Measurements from ENCODE around the gene CCN5. TPM values are rescaled to one million over a fixed set of nuclear protein-coding genes. Genes with fewer than 3 reads are reported as not detected.

The CCN5 gene
- total and polyA plus RNA-seq, 2 of the 13 experiments (the other 11 are each of a cell fraction or from before 2014, with no cell fraction given), result 0.12 TPM; not detected in 1

DNA sequence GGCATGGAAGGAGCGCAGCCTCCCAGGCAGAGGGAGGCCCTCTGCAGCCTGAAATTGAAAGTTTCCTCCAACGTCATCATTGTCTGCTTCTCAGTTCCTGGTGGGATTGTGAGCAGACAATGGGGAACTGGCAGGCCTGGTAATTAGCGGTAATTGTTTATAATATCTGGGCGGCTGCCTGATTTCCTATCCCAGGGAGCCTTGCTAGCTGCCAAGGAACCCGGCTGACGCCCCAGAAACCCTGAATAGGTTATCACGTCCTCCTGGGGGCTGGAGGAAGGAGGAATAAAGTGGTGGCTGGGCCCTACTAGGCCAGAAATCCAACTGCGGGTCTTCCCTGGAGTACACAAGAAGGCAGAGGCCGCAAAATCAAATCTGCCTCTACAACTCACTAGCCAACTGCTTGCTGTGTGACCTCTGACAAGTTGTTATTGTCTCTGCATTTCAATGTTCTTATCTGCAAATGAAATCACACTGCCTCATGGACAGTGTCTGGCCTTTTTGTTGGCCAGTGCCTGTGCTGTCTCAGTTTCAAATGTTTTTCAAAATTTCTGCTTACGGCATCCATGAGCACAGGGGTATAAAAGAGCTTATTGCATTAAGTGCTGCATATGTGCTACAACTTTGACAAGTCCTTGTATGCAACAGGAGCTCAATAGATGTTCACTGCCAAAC, 47.4 kb downstream of the CCN5 start:
- H3K27ac ChIP-seq (ENCODE audit: extremely low read length, insufficient read depth, low read length), result no peak overlapping the region
- TF ChIP-seq ZNF747 (CRISPR knock-in tag; IDR thresholded peaks at IDR 0.05; ENCODE audit: borderline replicate concordance) (no peak), ZNF274 (CRISPR knock-in tag; IDR thresholded peaks at IDR 0.05) (no peak), CHD4 (IDR thresholded peaks at IDR 0.05; ENCODE audit: borderline replicate concordance, low read length) (no peak), ZNF337 (CRISPR knock-in tag; IDR thresholded peaks at IDR 0.05; ENCODE audit: borderline replicate concordance, low read depth) (no peak), RBAK (CRISPR knock-in tag; IDR thresholded peaks at IDR 0.05) (no peak), REL (CRISPR knock-in tag; conservative IDR thresholded peaks at IDR 0.05) (no peak), SYNCRIP (IDR thresholded peaks at IDR 0.05; ENCODE audit: insufficient read depth, low read depth, low read length) (no peak), RNF2 (conservative IDR thresholded peaks at IDR 0.05; ENCODE audit: low read depth) (no peak), ZFP1 (CRISPR knock-in tag; IDR thresholded peaks at IDR 0.05) (no peak), ELF4 (CRISPR knock-in tag; IDR thresholded peaks at IDR 0.05; ENCODE audit: borderline replicate concordance) (no peak), DR1 (CRISPR knock-in tag; IDR thresholded peaks at IDR 0.05) (no peak), ZNF780A (CRISPR knock-in tag; IDR thresholded peaks at IDR 0.05) (no peak), KDM4B (CRISPR knock-in tag; IDR thresholded peaks at IDR 0.05) (no peak), HES4 (CRISPR knock-in tag; IDR thresholded peaks at IDR 0.05; ENCODE audit: borderline replicate concordance) (no peak), SIX1 (CRISPR knock-in tag; IDR thresholded peaks at IDR 0.05; ENCODE audit: borderline replicate concordance) (no peak)
- TF ChIP-seq, protein P1, sequence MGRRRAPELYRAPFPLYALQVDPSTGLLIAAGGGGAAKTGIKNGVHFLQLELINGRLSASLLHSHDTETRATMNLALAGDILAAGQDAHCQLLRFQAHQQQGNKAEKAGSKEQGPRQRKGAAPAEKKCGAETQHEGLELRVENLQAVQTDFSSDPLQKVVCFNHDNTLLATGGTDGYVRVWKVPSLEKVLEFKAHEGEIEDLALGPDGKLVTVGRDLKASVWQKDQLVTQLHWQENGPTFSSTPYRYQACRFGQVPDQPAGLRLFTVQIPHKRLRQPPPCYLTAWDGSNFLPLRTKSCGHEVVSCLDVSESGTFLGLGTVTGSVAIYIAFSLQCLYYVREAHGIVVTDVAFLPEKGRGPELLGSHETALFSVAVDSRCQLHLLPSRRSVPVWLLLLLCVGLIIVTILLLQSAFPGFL (CRISPR knock-in tag; IDR thresholded peaks at IDR 0.05), result no peak
- TF ChIP-seq, protein P2, sequence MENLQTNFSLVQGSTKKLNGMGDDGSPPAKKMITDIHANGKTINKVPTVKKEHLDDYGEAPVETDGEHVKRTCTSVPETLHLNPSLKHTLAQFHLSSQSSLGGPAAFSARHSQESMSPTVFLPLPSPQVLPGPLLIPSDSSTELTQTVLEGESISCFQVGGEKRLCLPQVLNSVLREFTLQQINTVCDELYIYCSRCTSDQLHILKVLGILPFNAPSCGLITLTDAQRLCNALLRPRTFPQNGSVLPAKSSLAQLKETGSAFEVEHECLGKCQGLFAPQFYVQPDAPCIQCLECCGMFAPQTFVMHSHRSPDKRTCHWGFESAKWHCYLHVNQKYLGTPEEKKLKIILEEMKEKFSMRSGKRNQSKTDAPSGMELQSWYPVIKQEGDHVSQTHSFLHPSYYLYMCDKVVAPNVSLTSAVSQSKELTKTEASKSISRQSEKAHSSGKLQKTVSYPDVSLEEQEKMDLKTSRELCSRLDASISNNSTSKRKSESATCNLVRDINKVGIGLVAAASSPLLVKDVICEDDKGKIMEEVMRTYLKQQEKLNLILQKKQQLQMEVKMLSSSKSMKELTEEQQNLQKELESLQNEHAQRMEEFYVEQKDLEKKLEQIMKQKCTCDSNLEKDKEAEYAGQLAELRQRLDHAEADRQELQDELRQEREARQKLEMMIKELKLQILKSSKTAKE (CRISPR knock-in tag; IDR thresholded peaks at IDR 0.05; ENCODE audit: borderline replicate concordance), result no peak
- TF ChIP-seq, protein P3, sequence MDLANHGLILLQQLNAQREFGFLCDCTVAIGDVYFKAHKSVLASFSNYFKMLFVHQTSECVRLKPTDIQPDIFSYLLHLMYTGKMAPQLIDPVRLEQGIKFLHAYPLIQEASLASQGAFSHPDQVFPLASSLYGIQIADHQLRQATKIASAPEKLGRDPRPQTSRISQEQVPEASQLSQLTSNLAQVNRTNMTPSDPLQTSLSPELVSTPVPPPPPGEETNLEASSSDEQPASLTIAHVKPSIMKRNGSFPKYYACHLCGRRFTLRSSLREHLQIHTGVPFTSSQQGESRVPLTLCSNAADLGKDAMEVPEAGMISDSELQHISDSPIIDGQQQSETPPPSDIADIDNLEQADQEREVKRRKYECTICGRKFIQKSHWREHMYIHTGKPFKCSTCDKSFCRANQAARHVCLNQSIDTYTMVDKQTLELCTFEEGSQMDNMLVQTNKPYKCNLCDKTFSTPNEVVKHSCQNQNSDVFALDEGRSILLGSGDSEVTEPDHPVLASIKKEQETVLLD (CRISPR knock-in tag; IDR thresholded peaks at IDR 0.05; ENCODE audit: low read depth), result no peak
- in situ Hi-C loops (cut with HindIII; ENCODE audit: extremely low pct_ligation_motif_present, low pct_unique_long_range_greater_than_20kb) (no loop called here), intact Hi-C loops (cut with micrococcal nuclease; ENCODE audit: unreplicated experiment) (no loop called here)
- FAIRE-seq (no peak), ATAC-seq (no peak), DNase-seq (ENCODE audit: low spot score) (no peak)
- no peaks in the 10 kb centered on the region for H3K79me2 ChIP-seq (ENCODE audit: insufficient read depth, low read length)
- H4K20me1 ChIP-seq (ENCODE audit: insufficient read depth, low read length), result no peaks in the 10 kb centered on the region
- no peak overlapping the region for H3K9ac ChIP-seq (ENCODE audit: insufficient read depth, low read depth, low read length)
- H3K4me3 ChIP-seq (replicated peaks in 1 of 3; ENCODE audit: insufficient read depth in 1 of 3, low read depth in 2 of 3, low read length in 3 of 3), result no peak overlapping the region
- no peaks in the 10 kb centered on the region for H3K4me1 ChIP-seq (ENCODE audit: insufficient read depth, low read length)
- no peak overlapping the region for H2AFZ ChIP-seq (ENCODE audit: low read length)
- ChIA-PET CTCF (ENCODE audit: low intra/inter-chr PET ratio, low total read pairs) (no interaction called here), POLR2A (no interaction called here)
- peaks cover 0 to 55% of the 10 kb centered on the region in 2 experiments; a peak in 2 of 5 replicates for H3K27me3 ChIP-seq (ENCODE audit: control insufficient read depth in 1 of 2, insufficient read depth in 2 of 2, low read length in 2 of 2)
- no peaks in the 10 kb centered on the region for H3K36me3 ChIP-seq (replicated peaks in 1 of 2; ENCODE audit: control insufficient read depth in 1 of 2, insufficient read depth in 2 of 2, low read length in 2 of 2)
- no TSS peak for BruUV-seq (replicated peaks)
- WGBS (ENCODE audit: low lambda C conversion rate), result 23% methylated on average over 7 of the region's 10 CpGs
- no peaks in the 10 kb centered on the region for H3K9me3 ChIP-seq (ENCODE audit: low read length)
- no peak overlapping the region for H3K4me2 ChIP-seq (ENCODE audit: low read depth, low read length)
